ENCODE results near the gene NDUFB7.

The NDUFB7 gene

GRCh38 chr19:14563989-14564651 is 7.7 kb downstream of the NDUFB7 start:
- no peak for TF ChIP-seq CTCF (IDR thresholded peaks at IDR 0.05)

- TF ChIP-seq CTCF (IDR thresholded peaks at IDR 0.05): no peak
Observed at GRCh38 chr19:14563590-14563926, 8.3 kb downstream of the NDUFB7 start.

GRCh38 chr19:14562660-14563589 is 8.9 kb downstream of the NDUFB7 start:
- TF ChIP-seq CTCF (IDR thresholded peaks at IDR 0.05): no peak

- TF ChIP-seq CTCF (IDR thresholded peaks at IDR 0.05): no peak
Observed at GRCh38 chr19:14561847-14562351, 10.0 kb downstream of the NDUFB7 start.

GRCh38 chr19:14561249-14561648 is 10.6 kb downstream of the NDUFB7 start:
- no peak for TF ChIP-seq CTCF (IDR thresholded peaks at IDR 0.05)

- TF ChIP-seq CTCF (IDR thresholded peaks at IDR 0.05): no peak
Observed at GRCh38 chr19:14560776-14561108, 11.1 kb downstream of the NDUFB7 start.

GRCh38 chr19:14559916-14560775 is 11.7 kb downstream of the NDUFB7 start:
- no peak for TF ChIP-seq CTCF (IDR thresholded peaks at IDR 0.05)

Measured in LNCAP (cell line).